Activated T-cell treated with anti-CD3 and anti-CD28 coated beads, Interleukin-2, amount 50 U/mL, for 1 hour (primary cell): ENCODE measurements around the gene CDH13.

Experiments
- DNase-seq: peaks from one replicate; pipeline ENCODE4 v3.0.0-alpha.2; 2020

CDH13 gene

GRCh38 chr16:83470416-83470815, 843.6 kb downstream of the CDH13 start:
- DNase-seq = no peak

DNA sequence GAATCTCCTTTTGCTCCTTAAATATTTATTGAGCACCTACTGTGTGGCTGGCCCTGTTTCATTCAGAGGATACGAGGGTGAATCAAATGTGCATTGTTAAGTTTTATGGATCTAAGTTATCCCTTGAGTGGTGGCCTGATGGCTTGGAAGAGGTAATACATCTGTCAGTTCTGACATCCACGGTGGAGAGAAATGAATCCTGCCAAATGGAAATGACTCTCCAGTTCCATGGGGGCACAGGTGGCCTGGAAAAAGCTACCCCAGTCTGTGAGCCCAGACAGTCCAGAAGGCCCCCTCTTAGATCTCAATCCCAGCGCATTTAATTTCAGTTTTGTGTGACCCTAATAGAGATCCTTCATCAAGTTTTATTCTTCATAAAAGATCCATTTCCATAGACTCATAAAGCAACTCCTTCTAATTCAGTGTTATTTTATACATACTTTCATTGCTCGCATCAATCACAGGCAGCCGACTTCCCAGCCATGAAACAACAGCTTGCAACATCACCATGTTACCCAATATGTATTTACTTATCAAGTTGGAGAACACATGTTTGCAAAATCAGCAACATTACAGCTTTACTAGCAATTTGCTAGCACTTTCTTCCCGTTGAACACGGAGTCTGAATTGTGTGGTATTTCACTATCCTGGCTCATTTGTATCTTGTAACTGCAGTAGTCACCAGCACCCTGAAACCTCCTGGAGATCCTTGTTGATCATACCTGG, 846.2 kb downstream of the CDH13 start:
- no peak for DNase-seq

GRCh38 chr16:83473926-83474650, 847.3 kb downstream of the CDH13 start:
- DNase-seq = no peak

- no peak for DNase-seq
Measured at GRCh38 chr16:83475108-83475507, 848.3 kb downstream of the CDH13 start.

GRCh38 chr16:83481589-83481988, 854.8 kb downstream of the CDH13 start:
- DNase-seq = no peak

- no peak for DNase-seq
Measured at GRCh38 chr16:83482545-83483162, 855.9 kb downstream of the CDH13 start.

DNA sequence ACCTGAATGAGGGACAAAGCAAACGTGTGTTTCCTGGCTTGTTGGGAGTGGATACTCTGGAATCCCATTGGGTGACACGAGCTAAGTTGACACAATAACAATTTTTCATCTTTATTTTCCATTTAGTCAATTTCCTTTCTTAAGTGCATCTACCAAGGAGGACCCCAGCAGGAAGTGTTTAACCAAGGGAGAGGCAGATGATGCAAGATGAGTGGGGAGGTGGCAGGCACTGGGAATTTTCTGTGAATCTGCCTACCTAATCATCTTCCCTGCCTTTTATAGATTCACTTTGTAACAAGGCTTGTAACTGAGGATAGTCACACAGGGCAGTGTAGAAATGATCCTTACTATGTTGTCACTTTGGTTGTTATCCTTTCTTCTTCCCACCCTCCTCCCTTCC, 863.3 kb downstream of the CDH13 start:
- DNase-seq = no peak

GRCh38 chr16:83494459-83494858, 867.7 kb downstream of the CDH13 start:
- no peak for DNase-seq

DNA sequence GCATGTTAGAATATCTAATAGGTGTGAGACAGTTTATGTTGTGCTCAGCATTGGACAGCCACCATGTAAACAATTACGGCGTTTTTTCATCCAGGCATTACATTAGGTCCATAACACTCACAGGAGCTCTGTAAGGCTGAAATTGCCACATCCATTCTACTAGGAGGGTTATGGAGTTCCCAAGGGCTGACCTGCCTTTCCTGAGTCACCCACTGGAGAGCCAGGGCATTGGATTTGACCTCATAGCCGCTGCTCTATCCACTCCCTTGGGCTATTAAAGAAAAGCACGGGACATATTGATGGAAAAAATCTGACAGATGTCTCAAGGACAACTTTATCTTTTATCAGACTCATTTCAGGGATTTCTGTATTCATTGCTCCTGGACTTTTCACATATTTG, 874.7 kb downstream of the CDH13 start:
- DNase-seq = no peak

DNA sequence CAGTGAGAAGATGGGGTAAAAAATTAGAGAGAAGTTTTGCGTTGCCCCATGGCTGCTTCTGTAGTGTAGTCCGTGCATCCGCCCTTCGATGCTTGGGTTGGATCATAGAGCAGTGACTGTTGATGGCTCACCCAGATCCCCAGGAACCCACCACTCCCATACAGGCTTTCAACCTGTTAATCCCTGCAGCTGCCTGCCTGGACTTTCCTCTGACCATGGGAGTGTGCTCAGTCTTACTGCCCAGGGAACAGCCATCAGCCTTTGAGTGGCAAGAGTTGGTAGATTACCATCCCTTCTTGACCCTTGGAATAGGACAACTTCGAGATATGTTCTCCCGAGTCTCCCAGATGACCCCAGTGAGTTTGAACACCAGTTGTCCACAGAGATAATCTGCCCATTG, 881.5 kb downstream of the CDH13 start:
- DNase-seq = no peak

DNA sequence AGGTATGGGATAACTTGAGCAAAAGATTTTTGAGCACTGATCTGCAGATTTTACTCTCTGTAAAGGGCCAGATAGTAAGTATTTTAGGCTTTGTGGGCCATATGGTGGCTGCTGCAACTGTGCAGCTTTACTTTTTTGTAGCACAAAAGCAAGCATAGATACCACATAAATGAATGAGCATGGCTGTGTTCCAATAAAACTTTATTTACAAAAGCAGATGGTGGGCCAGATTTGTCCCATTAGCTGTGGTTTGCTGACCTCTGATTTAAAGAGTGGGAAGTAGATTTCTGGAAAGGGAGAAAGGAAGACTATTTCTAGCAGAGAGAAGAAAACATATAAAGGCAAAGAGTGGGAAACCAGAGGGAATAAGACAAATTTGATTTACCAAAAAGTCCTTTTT, 882.5 kb downstream of the CDH13 start:
- DNase-seq = no peak

GRCh38 chr16:83510906-83511305, 884.1 kb downstream of the CDH13 start:
- no peak for DNase-seq

DNA sequence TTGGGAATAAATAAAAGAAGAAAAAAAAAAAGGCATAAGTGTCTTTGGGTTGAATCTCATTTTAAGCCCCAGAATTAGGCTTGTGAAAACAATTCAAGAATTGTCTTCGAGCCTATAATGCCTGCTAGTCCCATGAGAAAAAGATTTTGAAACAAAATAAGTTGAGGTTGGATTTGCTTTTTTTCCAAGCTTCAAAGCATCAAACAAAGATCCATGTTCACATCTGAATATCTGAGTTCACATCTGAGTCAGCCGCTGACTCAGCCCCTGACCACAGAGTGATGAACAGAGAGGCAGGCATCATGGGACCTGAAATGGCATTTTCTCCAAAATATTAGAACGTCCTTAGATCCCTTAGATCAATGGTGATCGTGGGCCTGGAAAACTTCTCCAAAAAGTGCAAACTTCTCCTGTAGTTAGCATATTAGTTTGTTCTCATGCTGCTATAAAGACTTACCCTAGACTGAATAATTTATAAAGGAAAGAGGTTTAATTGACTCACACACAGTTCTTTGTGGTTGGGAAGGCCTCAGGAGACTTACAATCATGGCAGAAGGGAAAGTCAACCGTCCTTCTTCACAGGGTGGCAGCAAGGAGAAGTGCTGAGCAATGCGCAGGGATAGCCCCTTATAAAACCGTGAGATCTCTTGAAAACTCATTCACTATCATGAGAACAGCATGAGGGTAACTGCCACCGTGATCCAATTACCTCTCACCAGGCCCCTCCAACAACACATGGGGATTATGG, 886.4 kb downstream of the CDH13 start:
- no peak for DNase-seq

DNA sequence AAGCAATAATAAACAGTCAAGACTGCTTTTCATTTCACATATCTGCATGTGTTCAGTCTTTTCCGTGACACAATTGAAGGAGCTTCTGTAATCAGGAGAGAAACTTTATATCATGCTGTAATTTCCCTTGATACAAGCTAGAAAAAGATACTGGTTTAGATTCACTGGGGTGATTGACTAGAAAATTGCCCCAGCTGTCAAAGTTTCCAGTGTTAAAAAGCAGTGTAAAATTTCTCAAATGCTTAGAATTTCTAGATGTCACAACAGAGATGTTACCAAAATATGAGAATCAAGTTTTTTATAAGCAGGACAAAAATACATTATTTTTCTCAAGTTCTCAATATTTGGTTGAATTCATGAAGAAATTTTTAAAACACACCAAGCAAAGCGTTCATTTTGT, 888.6 kb downstream of the CDH13 start:
- no peak for DNase-seq

- DNase-seq = no peak
Measured at GRCh38 chr16:83516931-83517330, 890.2 kb downstream of the CDH13 start.

- DNase-seq = no peak
Measured at GRCh38 chr16:83517398-83517797, 890.6 kb downstream of the CDH13 start.

DNA sequence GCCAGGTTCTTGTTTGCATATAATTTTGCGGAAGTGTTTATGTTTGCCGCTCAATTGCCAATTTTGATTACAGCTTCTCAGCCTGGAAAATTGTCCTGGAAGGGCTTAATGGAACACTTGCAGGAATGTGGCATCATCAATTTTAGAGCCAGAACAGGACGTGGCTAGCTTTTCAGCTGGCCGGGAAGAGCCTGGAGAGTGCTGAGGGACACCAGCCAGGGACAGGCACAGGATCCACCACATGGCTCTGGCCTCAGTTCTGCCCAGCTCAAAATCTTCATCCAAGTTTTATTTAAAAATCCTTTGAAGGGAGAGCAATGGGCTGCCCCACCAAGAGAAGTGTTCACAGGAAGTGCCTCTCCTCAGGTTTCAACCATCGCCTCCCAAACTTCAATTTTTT, 893.8 kb downstream of the CDH13 start:
- no peak for DNase-seq

GRCh38 chr16:83530293-83530692, 903.5 kb downstream of the CDH13 start:
- no peak for DNase-seq

GRCh38 chr16:83532634-83533033, 905.9 kb downstream of the CDH13 start:
- no peak for DNase-seq

- DNase-seq = no peak
Measured at GRCh38 chr16:83533193-83533592, 906.4 kb downstream of the CDH13 start.

DNA sequence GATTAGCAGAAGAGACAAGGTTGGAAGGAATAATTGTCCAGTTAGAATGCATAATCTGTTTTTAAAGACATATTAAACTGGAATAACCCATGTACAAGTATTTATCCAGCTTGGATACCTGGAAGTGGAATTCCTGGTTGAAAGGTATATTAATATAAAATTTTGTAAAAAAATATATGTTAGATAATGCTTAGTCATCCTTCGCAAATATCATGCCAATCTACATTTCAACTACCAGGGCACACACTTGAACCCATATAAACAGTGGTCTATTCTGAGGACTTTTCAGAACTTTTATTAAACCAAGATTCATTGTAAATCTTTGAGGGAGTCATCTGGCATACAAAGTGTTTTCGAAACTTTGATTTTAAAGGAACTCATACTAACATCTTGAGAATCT, 911.9 kb downstream of the CDH13 start:
- DNase-seq = no peak

DNA sequence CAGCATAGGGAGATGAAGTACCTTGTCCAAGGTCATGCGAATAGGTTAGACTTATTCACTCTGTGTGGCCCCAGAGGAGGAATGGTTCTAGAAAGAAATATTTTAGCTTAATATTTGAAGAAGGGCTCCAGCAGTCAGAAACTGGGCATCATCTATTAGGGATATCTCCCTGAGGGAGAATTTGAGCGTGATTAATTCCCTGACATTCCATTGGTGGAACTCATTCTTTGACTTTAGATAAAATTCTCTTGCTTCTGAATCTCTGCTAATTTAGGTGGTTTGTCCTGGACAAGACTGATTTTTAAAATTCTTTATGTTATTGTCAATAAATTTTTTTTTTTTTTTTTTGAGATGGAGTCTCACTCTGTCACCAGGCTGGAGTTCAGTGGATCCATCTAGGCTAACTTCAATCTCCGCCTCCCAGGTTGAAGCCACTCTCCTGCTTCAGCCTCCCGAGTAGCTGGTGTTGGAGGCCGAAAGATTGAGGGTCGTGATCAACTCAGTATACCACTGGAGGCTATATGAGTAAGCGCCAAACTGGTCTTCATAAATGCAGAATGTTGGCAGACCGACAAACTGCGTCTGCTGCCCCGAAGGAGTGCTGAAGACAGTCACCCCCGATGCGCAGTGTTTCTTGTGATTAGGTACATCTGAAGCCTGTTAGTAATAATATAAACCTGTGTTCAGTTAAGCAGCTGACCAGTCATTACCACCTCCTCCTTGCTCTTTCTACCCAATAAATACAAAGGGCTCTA, 913.1 kb downstream of the CDH13 start:
- no peak for DNase-seq

DNA sequence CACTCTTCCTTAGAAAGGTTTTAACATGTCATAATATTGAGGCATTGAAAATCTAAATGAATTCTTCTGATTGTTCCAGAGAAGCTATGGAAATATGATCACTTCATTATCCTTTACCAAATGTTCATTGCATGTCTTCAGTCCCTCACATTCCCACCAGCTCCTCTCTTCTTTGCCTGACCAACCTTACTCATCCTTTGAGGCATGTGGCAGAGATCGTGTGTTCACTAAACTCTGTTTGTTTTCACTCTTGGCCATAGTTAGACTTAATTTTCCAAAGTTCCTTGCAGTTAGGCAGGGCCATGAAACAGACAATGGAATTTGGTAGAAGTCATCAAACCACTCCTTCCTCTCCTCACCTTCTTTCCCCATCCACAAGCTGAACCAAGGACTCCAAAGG, 914.5 kb downstream of the CDH13 start:
- no peak for DNase-seq
